ENCODE measurements around the gene PTMA.

PTMA gene

DNA sequence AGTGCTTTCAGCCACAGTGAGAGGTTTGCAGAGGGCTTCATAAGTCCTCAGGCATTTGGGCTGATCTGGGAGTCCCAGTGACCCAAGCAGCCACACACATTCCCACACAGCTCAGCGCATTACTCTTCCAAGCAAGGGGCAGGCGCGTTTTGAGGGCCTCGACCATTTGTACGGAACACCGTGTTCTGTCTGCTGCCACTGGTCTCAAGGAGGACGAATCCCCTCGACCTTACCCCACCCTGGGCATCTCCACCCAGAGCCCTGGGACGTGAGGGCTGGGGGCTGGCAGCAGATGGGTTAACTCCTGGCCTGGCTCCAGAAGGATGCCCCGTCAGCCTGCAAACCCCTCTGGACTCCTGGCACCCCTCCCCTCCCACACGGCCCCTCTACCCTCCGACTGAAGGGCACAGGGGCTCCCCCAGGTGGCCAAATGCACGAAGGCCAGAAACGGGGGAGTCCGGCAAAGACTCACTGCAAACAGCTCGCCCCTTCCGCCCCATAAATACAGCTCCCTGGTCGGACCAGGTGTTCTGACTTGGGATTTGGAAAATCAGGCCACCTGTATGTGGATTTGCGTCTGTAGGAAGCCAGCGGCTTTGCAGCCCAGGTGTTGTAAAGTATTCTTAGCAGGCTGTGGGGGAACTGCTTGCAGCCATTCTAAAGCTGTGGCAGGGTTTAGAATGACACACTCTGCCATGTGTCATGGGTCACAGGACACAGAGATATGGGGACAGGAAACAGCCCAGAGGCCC is 33.6 kb upstream of the PTMA start:
- DNase-seq (ENCODE audit: low read depth in 1 of 2, low spot score in 1 of 2) = peak in 1 of 2 donors; percentile 38

DNA sequence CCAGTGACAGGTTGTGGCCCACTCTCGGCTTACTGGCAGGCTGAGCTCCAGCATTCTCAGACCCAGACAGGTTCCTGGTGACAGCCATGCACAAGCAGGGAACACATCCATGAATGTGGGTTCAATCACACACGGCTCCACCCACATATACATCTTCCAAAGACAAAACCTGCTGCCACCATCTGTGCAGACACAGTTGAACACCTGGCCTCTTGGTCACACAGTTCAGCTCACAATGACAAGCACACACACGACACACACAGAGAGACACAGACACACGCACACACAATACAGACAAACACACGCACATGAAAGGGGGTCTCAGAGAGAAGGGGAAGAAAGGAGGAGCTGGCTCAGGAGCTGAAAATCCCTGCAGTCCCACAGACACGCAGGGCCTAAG is 32.1 kb upstream of the PTMA start:
- DNase-seq (ENCODE audit: low read depth in 1 of 2, low spot score in 1 of 2) = no peak

DNA sequence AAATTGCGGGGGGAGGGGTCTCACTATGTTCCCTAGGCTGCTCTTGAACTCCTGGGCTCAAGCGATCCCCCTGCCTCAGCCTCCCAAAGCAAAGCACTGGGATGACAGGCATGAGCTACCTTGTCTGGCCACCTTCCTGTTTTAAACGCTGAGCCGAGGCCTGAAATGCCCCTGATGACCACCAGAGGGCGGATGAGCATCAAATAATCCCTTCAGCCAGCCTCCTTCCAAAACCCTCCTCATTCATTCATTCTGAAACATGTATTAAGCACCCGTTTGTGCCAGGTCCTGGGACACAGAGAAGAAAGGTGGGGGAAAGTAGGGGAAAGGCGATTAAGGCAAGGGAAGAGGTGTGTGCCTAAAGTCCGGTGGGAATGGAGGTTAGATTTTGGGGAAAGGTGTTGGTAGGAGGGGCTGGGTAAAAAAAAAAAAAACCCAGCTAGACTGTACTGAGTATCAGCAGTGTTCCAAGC is 30.7 kb upstream of the PTMA start:
- peak; percentile 65 to 75 for DNase-seq (ENCODE audit: low read depth in 1 of 2, low spot score in 1 of 2)

DNA sequence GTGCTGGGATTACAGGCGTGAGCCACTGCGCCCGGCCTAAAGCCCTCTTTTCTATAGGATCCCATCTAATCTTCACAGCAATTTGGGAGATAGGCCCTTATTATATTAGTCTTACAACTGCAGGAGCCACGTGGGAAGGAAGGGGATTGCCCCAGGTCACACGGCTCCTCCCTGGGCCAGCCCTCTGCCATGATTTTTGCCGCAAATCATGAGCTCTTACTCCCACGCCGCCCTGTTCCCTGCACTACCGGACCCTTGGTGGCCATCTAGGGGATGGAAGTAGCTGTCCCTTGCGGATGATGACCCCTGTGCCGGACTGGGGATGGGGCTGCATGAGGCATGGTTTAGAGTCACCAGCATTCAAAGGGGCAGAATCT is 28.4 kb upstream of the PTMA start:
- DNase-seq (ENCODE audit: low read depth in 1 of 2, low spot score in 1 of 2) = no peak

DNA sequence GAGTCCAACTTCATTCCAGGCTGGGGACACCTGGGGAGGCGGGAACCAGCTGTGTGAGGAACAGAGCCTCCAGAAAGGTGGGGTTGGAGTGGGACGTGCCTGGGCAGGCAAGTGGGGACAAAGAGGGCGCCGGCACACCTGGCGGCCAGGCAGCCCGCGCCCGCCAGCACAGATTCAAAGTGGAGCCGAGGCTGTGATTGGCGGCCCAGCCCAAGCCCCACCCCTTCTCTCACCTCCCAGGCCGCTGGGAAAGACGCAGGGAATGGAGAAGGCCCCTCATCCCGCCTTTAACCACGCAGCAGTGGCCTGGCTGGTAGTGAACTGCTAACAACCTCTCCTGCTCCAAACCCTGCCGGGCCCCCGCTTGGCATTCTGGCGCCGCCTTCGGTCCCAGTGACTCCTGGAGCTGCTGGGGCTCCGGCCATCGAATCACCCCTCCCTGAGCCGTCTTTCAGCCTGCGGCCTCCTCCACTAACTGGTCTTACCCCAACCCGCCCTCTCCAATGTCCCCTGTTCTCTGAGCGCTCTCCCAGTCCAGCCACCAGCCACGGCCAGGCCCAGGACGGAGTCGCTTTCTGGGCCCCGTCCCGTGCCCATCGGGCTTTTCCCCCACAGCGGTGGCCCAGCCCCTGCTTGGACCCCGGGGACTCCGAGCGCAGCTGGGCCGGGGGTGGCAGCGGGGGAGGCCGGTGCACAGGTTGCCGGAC is 27.9 kb upstream of the PTMA start:
- DNase-seq (ENCODE audit: low read depth in 1 of 2, low spot score in 1 of 2) = no peak

DNA sequence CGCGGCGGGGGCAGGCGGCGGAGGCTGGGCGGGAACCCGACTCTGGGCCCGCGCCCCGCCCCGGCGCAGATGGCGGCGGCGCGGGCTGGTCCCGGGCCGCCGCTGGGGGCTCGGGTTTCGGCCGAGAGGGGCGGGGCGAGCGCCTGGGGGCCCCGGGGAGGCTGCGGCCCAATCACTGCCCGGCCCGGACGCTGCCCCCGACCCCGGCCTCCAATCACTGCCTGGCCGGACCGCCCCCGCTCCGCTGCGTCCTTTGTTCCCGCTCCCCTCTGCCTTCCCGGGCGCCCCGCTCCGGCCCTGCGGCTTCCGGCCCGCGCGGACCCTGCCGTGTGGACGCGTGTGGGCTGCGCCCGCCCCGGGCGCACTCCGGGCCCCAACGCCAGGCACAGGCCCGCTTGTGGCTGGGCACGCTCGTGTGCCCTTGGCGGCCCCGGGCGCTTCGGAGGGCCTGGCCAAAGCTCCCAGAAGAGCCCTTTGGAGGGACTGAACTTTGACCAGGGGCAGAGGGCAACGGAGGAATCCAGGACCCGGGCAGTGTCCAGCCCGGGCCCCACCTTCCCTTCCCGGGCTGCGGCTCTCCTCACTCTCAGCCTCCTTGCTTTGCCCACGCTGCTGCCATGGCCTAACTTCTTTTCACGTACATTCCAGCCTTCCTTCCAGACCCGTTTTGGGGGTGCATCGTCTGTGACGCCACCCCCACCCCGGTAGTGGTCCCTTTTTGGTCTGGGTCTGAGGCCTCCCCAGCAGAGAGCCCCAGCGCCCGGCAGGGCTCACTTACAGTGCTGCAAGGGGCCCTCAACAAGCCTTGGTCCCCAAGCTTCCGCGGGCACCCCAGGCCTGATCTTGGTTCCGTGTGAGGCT is 27.1 kb upstream of the PTMA start:
- no peak for DNase-seq (ENCODE audit: low read depth in 1 of 2, low spot score in 1 of 2)

DNA sequence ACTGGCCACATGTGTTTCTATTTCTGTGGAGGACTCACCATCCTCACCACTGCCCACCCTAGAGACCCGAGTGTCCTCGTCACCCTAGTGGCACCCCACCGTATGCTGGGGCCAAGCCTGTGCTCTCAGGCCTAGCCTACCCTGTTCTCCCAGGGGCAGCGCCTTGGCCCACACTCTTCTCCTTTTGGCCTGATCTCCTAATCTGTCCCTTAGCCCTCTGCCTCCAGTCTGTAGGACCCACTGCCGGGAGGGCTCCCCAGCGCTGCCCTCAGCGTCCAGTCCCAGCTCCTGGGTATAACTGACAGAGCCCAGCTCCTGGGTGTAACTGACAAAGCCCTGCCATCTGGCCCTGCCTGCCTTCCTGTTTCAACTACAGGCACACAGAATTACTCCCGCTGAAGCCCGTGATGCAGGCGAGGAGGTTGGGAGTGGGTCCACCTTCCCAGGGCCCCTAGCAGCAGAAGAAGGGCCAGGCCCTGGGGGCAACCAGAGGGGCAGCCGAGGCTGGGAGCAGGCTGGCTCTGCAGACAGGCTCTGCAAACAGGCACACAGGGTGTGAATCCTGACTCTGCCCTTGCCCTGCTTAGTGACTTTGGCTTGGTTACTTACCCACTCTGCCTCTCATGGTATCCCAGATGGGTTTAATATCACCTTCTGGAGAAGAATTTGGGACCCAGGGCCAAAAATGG is 25.6 kb upstream of the PTMA start:
- no peak for DNase-seq (ENCODE audit: low read depth in 1 of 2, low spot score in 1 of 2)

DNA sequence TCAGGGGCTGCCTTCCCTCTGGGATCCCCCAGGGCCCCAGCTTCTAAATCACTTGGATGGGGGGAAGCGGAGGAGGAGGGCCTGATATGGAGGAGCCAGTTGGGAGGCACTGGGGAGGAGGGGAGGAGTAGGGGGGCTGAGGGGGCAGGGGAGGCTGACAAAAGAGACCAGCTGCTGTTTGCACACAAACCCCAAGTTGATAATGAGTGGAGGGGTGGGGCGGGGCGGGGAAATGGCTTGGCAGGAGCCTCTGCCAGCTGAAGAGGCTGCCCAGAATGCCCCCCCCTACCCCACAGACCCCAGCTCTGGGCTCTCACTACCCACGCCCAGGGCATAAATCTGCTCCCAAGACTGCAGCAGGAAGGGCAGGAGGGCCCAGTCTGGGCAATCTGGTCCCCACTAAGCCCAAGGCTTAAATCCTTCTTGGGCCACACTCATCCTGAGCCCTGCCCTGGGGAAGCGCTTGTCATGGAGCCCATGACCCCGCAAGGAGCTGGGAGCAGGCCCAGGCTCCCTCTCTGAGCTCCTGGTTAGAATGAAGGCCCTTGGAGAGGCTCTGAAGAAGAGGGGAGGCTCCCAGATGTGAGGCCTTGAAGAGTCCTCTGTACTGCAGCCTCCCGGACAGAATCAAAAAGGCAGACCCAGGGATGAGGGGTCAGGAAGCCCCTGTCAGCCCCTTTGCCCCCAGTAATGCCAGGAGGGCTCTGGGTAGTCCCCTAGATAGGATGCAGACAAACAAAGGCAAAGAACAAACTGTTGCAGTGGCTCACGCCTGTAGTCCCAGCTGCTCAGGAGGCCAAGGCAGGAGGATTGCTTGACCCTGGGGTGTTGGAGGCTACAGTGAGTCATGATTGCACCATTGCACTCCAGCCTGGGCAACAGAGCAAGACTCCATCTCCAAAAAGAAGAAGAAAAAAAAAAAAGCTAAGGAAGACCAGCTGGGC is 24.8 kb upstream of the PTMA start:
- DNase-seq (ENCODE audit: low read depth in 1 of 2, low spot score in 1 of 2) = no peak

DNA sequence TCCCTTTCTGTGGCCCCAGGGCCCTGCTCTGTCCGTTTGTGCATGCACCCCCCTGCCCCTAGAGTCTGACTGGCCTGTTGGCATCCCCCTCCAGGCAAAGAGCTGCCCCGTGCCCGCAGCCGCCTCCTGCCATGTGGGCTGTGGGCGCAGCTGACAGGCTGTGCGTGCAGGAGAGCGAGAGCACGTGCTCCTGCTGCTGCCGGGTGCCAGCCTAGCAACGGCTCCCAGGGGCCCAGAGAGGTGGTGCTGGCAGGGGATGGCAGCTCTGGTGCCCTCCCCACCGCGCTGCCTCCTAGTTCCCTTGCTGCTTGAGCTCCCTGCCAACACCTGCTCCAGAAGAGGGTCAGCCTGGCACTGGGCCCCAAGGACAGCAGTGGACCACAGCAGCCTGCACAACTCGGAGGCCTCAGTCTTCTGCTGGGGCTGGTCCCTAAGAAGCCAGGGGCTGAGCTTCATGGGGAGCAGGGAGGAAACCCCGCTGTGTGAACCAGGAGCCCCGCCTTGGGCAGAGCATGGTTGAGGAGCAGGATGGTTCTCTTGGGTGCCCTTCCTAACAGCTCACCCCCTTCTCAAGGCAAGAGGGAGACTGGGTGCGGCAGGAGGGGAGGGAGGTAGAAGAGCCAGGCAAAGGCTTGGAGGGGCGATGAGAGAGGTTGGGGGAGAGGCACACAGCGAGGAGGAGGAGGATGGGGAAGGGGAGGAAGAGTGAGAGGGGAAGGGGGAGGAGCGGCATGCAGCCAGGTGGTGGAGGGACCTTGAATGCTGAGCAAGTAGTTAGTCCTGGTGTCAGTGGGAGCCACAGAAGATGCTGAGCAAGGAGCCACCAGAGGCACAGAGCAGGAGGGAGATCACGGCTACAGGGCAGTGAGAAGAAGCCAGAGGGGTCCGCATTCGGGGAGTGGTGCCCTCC is 23.8 kb upstream of the PTMA start:
- no peak for DNase-seq (ENCODE audit: low read depth in 1 of 2, low spot score in 1 of 2)

DNA sequence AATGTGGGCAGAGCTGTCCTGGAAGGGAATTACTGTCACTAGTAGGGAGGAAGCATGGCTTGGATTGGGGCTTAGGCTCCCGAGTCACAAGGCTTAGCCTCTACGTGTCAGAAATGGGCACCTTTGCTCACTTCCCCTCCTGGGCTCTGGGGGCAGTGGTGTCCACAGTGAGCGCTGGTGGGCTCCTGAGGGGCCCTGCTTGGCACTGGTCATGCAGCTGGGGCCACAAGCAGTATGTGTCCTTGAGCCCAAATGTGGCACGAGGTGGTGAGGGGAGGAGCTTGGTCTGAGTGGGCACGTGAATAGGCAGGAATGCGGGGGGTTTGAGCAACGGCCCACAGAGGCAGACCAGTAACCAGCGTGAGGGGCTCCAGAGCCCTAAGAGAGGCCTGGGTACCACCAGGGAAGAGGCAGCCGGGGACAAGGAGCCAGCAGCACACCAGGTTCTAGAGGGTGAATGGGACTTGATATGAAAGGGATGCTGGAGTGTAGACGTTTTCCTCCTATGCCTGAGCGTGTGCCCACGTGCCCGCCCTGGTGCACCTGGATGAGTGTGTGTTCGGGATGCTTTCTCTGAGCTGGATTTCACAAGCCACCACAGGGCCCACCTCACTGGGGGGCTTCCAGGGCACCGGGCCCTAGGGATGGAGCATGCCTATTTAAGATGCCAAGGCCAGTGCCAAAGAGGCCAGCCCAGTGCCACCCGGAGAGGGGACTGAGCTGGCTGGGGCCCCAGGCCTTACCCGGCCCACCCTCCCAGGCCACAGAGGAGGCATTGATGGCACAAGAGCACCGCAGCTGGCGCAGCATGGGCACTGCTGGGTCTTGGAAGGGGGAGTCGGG is 22.8 kb upstream of the PTMA start:
- DNase-seq (ENCODE audit: low read depth in 1 of 2, low spot score in 1 of 2) = no peak

DNA sequence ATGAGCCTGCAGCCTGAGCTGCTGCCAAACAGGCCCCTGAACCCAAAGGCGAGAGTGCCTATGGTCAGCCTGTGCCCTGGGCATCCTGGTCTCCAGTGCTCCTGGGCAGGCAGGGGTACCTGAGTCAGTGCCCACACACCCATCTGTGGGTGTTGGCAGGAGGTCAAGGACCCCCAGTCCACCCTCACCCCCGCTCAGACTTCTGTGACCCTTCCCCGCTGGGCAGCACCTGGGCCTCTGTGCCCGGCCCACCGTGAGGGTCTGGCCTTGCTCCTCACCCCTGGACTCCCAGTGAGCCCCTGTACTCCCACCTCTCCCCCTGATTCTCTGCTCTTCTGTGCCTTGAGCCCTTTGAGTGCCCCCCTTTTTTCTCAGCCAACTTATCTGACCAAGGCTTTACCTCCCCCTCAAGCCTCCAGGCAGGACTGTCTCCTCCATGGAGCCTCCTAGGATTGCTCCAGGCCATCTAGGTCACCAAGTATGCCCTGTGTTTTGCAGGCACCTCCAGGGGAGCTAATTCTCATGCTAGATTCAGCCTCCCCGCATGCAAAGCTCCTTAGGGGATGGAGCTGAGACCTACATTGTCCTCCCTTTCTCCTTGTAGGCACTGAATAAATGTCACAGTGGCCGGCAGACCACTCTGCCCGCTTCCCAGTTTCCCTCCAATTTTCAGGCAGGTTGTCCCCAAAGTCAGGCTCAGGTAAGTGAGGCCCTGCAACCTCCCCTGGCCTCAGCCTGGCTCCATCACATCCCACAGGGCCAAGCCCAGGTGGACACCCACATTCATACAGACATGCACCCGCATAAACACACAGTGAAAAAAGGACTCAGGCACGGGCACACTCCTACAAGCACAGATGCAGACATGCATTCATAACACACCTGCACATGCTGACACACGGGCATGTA is 21.9 kb upstream of the PTMA start:
- no peak for DNase-seq (ENCODE audit: low read depth in 1 of 2, low spot score in 1 of 2)

DNA sequence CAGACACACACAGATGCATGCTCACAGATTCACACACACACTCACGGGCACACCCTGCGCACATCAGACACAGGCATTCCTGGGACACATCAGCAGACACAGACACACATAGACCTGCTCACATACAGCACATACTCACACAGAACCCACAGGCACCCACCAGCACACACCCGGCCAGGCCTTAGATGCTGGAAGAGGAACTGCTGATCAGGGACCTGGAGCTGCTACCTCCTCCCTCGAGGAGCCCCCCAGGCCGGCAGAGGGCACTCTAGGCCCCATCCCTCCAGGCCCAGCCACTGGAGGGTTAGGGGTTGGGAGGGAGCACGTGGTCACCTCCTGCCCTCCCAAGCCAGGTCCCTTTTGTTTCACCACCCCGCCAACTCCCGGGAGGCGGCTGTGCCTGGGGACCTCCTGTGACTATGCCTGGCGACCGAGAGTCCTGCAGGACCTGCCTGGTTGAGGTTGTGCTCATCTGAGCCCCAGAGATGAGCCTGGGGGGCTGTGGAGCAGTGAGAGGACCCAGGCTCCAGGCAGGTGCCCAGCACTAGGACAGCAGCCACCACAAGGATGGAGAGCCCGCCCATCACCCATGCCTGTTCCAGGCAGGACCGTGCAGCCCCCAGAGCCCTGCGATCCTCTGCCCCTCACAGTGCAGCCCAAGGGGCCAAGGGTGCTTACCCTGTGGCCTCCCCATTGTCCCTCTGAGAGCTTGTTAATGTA is 21.0 kb upstream of the PTMA start:
- peak; percentile 35 to 41 for DNase-seq (ENCODE audit: low read depth in 1 of 2, low spot score in 1 of 2)

DNA sequence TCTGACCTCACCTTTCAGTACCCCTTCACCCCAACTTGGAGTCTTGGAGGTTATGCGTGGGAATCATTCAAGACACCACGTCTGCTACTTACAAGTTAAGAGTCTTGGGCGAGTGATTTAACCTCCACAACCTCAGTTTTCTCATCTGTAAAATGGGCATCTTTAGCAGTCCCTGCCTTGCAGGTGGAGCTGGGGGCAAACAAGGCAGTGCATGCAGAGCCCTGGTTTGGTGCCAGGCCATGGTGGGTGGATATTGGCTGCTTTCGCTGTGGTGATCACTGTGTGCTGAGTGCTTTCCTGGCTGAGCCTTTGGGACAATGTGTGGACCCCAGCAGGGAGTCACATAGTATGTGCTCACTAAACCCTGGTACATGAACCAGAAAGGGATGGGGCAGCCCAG is 20.4 kb upstream of the PTMA start:
- no peak for DNase-seq (ENCODE audit: low read depth in 1 of 2, low spot score in 1 of 2)

DNA sequence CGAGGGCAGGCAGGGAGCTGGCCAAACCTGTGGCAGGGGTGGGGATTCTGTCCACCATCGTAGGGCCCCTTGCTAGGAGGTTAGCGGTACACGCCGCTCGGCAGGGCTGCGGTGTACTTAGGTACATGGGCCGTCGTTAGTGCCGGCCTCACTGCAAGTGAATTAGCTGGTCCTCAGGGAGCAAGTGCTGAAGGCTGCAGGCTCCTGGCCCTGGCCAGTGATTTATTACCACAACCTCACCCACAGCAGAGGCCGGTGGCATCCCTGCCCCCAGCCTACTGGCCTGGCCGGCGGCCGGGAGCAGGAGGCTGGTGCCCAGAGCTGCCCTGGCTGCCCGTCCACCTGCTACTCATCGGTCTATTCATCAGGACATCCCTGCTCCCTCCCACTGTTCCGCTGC is 19.6 kb upstream of the PTMA start:
- DNase-seq (ENCODE audit: low read depth in 1 of 2, low spot score in 1 of 2) = no peak

DNA sequence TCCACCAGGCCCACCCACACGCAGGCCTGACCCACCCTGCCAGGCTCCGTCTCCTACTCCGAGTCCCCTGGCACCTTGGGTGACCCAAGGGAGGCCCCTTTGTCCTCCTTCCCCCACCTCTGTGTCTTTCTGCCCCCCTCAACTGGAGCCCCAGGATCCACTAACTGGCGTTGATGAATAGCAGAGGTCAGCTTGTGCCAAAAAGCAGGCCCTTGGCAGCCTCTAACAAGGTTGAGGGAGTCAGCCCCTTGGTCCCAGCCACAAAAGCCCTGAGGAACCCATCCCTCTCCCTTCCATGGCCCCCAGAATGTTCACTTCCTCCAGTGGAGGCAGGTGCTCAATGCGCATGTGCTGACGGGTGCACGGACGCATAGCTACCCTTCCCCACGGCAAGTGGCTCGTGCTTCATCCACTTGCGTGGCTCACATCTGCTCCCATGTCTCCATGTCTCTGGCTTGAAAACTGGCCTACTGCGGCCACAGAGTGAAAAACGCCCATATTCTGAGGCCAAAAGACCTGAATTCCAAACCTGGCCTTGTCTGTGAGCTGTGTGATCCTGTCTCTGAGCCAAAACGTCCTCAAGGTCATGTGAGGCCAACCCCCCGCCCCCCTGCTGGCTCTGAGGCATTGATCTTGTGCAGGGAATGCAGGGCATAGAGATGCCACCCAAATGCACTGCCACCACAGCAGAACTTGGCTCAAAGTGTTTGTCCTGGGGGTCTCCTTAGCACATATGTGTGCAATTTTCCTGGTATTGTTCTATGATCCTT is 19.0 kb upstream of the PTMA start:
- DNase-seq (ENCODE audit: low read depth in 1 of 2, low spot score in 1 of 2) = no peak

All from activated T-helper 1 cell treated with anti-CD3 and anti-CD28 coated beads, Interleukin-2, amount 50 U/mL, for 16 hours (primary cell).